Spleen (tissue), 7 donors: Measurements from ENCODE around the gene OLFM3.

Experiments
- CTCF ChIP-seq, 11 experiments: fragments of 200-600 bp in 7 of 11; fragments of 450-650 bp in 4 of 11; sonication (generic) in 4 of 11; IDR thresholded peaks in 8 of 11; conservative IDR thresholded peaks in 3 of 11; 1 replicate in 7 of 11; 2 replicates in 4 of 11; pipeline versions ENCODE4 v1.4.0 to v1.8.0; 2016 to 2021; ENCODE audit warnings: antibody characterized with exemption in 11 of 11, inconsistent platforms in 4 of 11, mild to moderate bottlenecking in 1 of 11
- POLR2AphosphoS5 ChIP-seq, 3 donors: sonication (generic); formaldehyde crosslinking; IDR thresholded peaks; one replicate each; pipeline ENCODE4 v1.5.1; 2017; ENCODE audit warnings: antibody characterized with exemption in 3 of 3
- donor health status: DM: no; HTN: no; CAD: no; lungs with moderate emphysema.
- donor health status: DM: no; HTN: no; CAD: no.
- donor health status: DM: no; HTN: no; CAD: no.

- TF ChIP-seq POLR2AphosphoS5 (IDR thresholded peaks at IDR 0.05) (no peak), CTCF (IDR thresholded peaks at IDR 0.05 in 8 of 11, conservative IDR thresholded peaks at IDR 0.05 in 3 of 11) (no peak)
These were observed 142.5 kb downstream of the OLFM3 start for GRCh38 chr1:101854271-101854670.
